GM19324 (cell line): Measurements from ENCODE around the gene LINGO3.

Experiments used
- ATAC-seq: cut with Tn5 transposase; IDR thresholded peaks from one replicate; pipeline ENCODE4 v1.9.1; 2021; ENCODE audit warnings: mild to moderate bottlenecking, moderate library complexity; ENCODE audit not compliant: unreplicated experiment, low FRiP score

The LINGO3 gene

DNA sequence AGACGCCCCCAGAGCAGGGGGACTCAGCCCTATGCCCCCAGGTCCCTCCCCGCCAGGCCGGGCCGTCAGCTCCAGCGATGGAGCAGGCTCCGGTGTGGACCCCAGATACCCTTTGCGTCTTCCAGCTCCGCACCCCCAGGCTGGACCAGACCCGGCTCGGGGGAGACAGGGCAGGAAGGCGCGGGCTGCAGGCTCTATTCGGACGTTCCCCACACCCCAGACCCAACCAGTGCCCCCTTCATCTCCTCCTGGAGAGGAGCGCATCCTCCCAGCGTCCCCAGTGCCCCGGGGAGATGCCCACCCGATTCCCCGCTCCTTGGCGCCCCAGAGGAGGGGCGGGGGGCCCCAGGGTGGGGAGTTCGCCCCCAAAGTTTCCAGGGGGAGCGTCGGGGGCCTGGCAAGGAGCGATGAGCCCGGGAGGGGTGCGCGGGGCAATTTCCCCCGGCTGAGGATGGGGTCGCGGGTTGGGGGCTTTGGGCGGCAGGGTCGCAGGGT lies 389 bp downstream of the LINGO3 start:
- no peak for ATAC-seq

GRCh38 chr19:2306971-2307370 lies 983 bp downstream of the LINGO3 start:
- no peak for ATAC-seq

- no peak for ATAC-seq
These were observed 1.6 kb downstream of the LINGO3 start for GRCh38 chr19:2306281-2306806.

GRCh38 chr19:2305452-2306280 lies 2.3 kb downstream of the LINGO3 start:
- no peak for ATAC-seq

DNA sequence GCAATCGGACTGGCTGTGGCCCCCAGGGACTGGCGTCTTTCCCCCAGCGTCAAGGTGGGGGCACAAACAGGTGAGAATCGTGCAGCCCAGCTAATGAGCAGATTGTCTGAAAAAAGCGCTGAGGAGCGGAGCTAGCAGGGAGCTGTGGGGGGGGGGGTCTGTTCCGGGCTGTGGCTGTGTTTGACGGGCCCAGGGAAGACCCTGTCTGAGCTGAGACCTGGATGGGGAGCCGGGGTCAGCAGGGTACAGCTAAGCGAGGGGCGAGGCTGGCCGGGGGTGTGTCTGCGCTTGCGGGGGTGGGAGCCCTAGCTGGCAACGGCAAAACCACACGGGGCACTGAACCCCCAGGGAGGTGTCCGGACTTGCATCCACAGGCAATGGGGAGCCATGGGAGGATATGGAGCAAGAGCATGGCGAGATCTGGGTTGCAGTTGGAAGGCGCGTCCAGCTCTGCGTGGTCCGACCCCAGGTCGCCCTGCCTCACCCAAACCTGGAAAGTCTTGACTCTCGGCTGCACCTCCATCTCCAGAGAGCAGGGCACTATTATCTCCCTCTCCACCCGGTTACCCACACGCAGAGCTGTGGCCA lies 4.6 kb downstream of the LINGO3 start:
- no peak for ATAC-seq

DNA sequence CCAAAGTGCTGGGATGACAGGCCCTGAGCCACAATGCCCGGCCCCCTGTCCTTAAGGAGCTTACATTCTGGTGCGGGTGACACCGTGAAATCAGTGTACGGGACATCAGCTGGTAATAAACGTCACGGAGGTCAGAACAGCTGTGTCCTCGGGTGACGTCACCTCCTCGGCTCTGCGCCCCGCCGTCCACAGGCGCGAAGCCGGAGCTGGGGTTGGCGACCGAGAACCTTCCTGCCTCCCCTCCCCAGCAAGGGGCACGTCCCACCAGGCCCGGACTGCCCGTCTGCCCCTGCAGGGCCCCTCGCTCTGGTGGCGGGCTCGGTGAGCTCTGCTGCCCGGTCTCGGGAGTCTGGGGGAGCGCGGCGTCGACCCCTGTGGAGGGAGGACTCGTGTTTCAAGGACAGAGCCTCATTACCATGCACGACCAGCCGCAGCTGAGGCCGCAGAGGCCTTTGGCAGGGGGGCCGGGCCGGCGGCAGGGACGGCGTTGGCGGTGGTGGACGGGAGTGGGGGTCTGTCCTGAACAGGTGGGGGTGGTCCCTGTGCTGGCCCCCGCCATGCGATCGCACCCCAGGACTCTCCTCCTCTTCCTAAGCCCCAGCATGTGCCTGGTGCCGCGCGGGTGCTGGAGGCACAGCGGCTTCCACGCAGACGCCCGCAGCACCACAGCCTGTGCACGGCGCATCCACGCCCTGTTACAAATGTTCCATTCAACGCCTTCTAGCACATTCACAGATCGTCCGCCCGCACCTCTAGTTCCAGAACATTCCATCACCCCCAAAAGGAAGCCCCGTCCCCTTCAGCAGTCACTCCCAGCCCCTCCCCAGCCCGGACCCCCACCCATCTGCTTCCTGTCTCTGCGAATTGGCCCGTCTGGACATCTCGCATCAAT lies 5.4 kb downstream of the LINGO3 start:
- ATAC-seq: no peak

GRCh38 chr19:2300533-2300932 lies 7.4 kb downstream of the LINGO3 start:
- ATAC-seq: no peak

DNA sequence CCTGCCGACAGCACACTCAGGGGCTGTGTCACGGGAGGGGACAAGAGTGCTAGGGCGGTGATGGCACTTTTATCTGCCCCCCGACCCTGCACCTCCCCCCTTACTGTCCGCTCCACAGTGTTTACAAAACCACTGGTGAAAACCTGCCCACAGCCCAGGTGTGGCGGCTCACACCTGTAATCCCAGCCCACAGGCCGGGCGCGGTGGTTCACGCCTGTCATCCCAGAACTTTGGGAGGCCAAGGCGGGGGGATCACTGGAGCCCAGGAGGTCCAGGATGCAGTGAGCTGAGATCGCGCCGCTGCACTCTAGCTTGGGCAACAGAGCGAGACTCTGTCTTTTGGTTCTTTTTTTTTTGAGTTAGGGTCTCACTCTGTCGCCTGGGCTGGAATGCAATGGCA lies 11.8 kb downstream of the LINGO3 start:
- ATAC-seq: no peak

GRCh38 chr19:2294687-2295335 lies 13.1 kb downstream of the LINGO3 start:
- ATAC-seq: no peak

DNA sequence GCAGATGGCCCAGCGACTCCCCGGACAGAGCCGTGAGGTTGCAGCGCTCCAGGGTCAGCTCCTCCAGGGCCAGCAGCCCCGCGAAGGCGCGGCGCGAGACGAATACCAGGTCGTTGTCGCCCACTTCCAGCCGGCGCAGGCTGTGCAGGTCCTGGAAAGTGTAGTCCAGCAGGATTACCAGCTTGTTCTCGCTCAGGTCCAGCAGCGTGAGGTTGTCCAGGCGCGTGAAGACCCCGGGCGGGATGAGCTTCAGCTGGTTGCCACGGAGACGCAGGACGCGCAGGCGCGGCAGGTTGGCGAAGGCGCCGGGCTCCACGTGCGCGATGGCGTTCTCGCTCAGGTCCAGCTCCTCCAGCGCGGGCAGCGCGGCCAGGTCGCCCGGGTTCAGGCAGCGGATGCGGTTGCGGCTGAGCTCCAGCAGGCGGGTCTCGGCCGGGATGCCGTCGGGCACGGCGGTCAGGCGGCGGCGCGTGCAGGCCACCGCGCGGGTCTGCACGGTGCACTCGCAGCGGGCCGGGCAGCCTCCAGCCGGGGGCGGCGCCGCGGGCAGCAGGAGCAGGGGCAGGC lies 16.7 kb downstream of the LINGO3 start:
- ATAC-seq: no peak

DNA sequence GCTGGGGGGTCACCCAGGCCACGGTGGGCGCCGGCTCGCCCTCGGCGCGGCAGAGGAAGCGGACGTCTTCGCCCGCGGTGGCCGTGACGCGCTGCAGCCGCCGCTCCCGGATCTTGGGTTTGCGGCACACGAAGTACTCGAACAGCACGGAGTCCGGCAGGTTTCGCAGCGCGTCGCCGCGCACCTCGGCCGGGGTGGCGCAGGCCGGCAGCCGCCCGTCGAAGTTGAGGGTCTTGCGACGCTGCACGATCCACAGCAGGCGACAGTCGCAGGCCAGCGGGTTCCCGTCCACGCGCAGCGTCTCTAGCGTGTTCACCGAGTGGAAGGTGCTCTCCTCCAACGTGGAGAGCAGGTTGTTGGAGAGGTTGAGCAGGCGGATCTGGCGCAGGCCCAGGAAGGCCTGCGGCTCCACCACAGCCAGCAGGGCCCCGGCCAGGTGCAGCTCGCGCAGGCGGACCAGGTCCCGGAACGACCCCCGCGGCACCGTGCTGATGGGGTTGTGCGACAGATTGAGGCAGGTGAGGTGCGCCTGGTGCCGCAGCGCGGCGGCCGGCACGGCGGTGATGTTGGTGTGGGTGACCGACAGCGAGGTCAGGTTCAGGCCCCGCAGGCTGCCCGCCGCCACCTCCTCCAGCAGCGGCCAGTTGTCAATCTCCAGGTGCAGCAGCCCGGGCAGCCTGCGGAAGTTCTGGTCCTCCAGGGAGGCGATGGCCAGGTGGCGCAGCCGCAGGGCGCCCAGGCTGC lies 17.3 kb downstream of the LINGO3 start:
- no peak for ATAC-seq

GRCh38 chr19:2289714-2290435 lies 18.1 kb downstream of the LINGO3 start:
- no peak for ATAC-seq

GRCh38 chr19:2288818-2289713 lies 18.9 kb downstream of the LINGO3 start:
- no peak for ATAC-seq

- ATAC-seq: no peak
These were observed 19.6 kb downstream of the LINGO3 start for GRCh38 chr19:2288338-2288817.

GRCh38 chr19:2287585-2288337 lies 20.2 kb downstream of the LINGO3 start:
- ATAC-seq: no peak

DNA sequence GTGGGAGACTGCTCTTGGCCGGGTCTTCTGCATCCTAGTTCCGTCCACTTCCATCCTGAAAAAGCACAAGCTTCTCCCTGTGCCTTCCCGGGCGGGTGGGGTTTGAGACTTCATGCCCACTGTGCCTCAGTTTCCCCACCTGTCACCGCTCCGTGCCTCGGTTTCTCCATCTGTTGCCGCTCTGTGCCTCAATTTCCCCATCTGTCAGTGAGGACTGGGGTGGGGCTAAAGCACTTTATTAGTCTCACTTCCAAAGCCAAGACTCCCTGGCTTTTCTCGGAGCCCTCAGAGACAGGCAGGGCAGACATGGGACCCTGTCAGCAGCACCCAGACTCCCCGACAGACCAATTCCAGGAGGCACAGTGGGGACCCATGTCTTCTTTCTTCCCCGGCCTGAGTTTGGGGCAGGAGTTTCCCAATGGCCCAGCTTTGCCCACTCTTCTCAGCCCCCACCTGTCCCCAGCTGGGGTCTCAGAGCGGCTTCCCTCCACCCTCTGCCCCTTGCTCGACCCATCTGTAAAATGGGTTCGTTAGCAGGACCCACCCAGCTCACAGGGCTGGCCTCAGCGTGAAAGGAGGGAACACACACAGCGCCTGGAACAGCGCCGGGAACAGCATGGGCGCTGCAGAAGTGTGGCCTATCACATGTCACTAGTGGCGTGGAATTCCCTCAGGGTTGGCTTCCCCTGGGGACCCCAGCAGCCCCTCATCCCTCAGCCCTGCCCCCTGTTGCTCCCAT lies 21.4 kb downstream of the LINGO3 start:
- ATAC-seq: no peak
